Measurements from ENCODE around the gene AP3B1.

Gene AP3B1

GRCh38 chr5:77960305-77960704, 334.2 kb downstream of the AP3B1 start:
- FAIRE-seq: no peak

DNA sequence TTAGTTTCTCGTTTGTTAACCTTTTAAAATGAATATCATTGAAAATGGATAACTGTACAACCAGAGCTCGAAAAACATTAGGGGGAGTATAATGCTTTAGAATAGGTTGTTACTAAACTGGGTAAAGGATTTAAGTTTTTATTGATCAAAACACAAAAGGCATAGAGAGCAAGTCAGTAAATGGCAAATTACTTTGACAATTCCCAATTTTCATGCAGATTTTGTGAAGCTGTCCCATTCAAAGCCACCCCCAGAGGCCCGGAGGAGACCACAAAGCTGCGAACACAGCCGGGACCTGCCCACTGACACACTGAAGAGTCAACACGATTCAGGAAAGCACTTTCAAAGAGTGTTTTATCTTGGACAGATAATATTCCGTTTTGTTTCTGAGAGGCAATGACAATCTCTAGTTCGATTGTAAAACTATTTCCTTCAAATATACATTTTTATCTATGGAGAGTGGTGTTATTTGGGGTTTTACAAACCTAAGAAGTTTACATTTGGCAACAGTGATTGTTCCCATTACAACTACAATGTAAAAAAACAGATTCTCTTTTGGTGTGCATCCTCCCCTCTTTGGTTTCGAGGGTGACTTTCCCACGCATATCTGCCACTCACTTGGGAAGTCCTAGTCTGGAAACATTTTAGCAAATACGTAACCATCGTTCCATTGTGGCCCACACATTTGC, 335.7 kb downstream of the AP3B1 start:
- no peak for FAIRE-seq

DNA sequence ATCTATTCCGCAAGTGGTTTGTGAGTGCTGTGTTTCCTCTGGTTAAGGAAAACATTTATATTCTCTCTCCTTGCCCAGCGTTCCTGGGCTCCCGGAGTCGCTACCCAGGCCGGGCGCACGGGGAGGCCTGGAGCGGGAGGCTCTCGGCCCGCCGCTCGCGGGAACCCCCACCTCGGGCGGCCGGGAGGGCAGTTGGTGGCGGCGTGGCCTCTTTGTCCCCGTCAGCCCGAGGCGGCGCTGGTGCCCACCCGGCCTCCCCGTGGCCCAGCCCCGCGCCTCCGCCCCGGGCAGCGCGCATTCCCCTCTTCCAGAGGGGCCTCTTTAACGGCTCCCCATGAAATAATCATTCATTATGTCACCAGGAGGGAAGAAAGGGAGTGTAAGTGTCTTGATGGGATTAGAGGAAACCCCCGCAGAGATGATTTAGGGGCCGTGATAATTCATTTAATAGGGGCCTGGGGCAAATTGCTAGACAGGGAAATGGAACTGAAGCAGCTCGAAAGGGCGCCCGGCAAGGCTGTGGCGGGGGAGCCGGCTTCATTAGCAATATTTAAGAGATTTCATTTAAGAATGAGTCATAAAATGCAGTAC, 336.5 kb downstream of the AP3B1 start:
- no peak for FAIRE-seq

DNA sequence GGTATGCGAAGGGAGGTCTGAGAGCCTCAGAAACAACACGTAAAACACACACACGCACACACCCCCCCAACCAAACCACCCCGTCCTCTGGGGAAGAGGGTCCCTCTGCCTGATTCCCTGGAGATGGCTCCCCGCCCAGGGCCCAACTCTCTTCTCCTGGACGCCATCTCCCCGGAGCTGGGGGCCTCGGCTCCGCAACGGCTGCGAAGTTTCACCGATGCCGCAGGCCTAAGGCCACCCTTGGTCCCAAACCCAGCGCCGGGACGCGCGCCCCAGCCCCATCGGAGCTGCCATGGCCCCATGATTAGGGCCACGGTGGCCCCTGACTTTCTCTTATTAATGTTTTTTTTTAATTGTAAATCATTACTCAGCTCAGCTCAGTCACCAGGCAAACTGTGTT, 337.0 kb downstream of the AP3B1 start:
- no peak for FAIRE-seq

- FAIRE-seq: no peak
These were observed 337.4 kb downstream of the AP3B1 start for GRCh38 chr5:77957081-77957480.

DNA sequence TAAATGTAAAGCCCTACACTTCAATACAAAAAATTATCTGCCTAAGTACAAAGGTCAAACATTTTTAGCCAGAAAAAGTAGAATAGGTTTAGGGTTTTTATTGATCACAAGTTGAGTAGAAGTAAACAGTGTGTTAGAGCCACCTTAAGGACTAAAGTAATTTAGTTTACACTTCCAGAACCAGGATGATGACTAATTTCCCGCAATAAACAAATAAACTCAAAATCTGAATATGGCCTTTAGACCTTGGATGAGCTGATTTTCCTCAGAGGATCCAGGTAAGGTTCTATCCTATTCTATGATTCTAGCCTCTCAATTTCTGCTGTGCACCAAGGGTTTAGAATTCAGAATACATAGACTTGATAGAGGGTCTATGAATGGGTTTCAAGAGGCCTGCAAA, 338.9 kb downstream of the AP3B1 start:
- FAIRE-seq: no peak

- FAIRE-seq: no peak
These were observed 341.1 kb downstream of the AP3B1 start for GRCh38 chr5:77953374-77953773.

GRCh38 chr5:77952636-77953212, 341.8 kb downstream of the AP3B1 start:
- no peak for FAIRE-seq
